HepG2 (cell line): ENCODE results near the gene TBC1D10B. TPM values are rescaled to one million over a fixed set of nuclear protein-coding genes. Genes with fewer than 3 reads are reported as not detected.

Experiments used
- AGO1 ChIP-seq: fragments of 200-400 bp; formaldehyde crosslinking; IDR thresholded peaks from 2 replicates; pipeline ENCODE4 v1.6.1; 2017; ENCODE audit warnings: mild to moderate bottlenecking, low read depth, low read length, moderate library complexity; ENCODE audit not compliant: poor library complexity, severe bottlenecking
- BORCS8-MEF2B ChIP-seq: sonication (generic); formaldehyde crosslinking; IDR thresholded peaks from 2 replicates; pipeline ENCODE4 v1.8.0; 2022; ENCODE audit warnings: mild to moderate bottlenecking, missing genetic modification reagents
- BRD4 ChIP-seq: sonication (generic); formaldehyde crosslinking; IDR thresholded peaks from 2 replicates; pipeline ENCODE4 v1.4.0; 2020; ENCODE audit warnings: missing genetic modification reagents
- CSRNP2 ChIP-seq: sonication (generic); formaldehyde crosslinking; conservative IDR thresholded peaks from 2 replicates; pipeline ENCODE4 v1.8.0; 2022; ENCODE audit warnings: low read depth, missing genetic modification reagents
- DMAP1 ChIP-seq: IDR thresholded peaks from 2 replicates; pipeline ENCODE4 v1.6.1; 2016
- DPF2 ChIP-seq: sonication (generic); formaldehyde crosslinking; IDR thresholded peaks from 2 replicates; pipeline ENCODE4 v1.4.0; 2020; ENCODE audit warnings: mild to moderate bottlenecking, low read depth, missing genetic modification reagents, borderline replicate concordance
- MLLT10 ChIP-seq: sonication (generic); formaldehyde crosslinking; IDR thresholded peaks from 2 replicates; pipeline ENCODE4 v1.4.0; 2020; ENCODE audit warnings: missing genetic modification reagents
- MXI1 ChIP-seq: IDR thresholded peaks from 3 replicates; pipeline ENCODE4 v1.6.1; 2012; ENCODE audit warnings: low read depth, low read length, inconsistent platforms, borderline replicate concordance
- PTBP1 ChIP-seq: fragments of 200-400 bp; formaldehyde crosslinking; IDR thresholded peaks from 2 replicates; pipeline ENCODE4 v1.6.1; 2018; ENCODE audit warnings: low read length, low read depth; ENCODE audit not compliant: poor library complexity, severe bottlenecking
- SIN3B ChIP-seq: fragments of 150-350 bp; IDR thresholded peaks from 2 replicates; pipeline ENCODE4 v1.6.1; 2014; ENCODE audit warnings: low read length
- TARDBP ChIP-seq: sonication (generic); formaldehyde crosslinking; IDR thresholded peaks from 2 replicates; pipeline ENCODE4 v1.8.0; 2022; ENCODE audit warnings: mild to moderate bottlenecking, missing genetic modification reagents
- ZBTB33 ChIP-seq: sonication (generic); formaldehyde crosslinking; IDR thresholded peaks from 2 replicates; pipeline ENCODE4 v1.4.0; 2020; ENCODE audit warnings: missing genetic modification reagents
- ZBTB46 ChIP-seq: sonication (generic); formaldehyde crosslinking; IDR thresholded peaks from 2 replicates; pipeline ENCODE4 v1.4.0; 2020; ENCODE audit warnings: mild to moderate bottlenecking, missing genetic modification reagents, borderline replicate concordance
- ZEB1 ChIP-seq: IDR thresholded peaks from 2 replicates; pipeline ENCODE4 v1.6.1; 2012; ENCODE audit warnings: mild to moderate bottlenecking, low read depth, inconsistent platforms; ENCODE audit not compliant: insufficient replicate concordance
- ZNF281 ChIP-seq: sonication (generic); formaldehyde crosslinking; IDR thresholded peaks from 2 replicates; pipeline ENCODE4 v1.4.0; 2020; ENCODE audit warnings: missing genetic modification reagents, borderline replicate concordance
- ZNF790 ChIP-seq: sonication (generic); formaldehyde crosslinking; IDR thresholded peaks from 2 replicates; pipeline ENCODE4 v1.8.0; 2022; ENCODE audit warnings: missing genetic modification reagents, mild to moderate bottlenecking, borderline replicate concordance
- ZSCAN30 ChIP-seq: sonication (generic); formaldehyde crosslinking; IDR thresholded peaks from 2 replicates; pipeline ENCODE4 v1.5.0; 2020; ENCODE audit warnings: mild to moderate bottlenecking, missing genetic modification reagents
- ZUFSP ChIP-seq: sonication (generic); formaldehyde crosslinking; IDR thresholded peaks from 2 replicates; pipeline ENCODE4 v1.9.0; 2021; ENCODE audit warnings: missing genetic modification reagents, mild to moderate bottlenecking, borderline replicate concordance
- polyA plus RNA-seq, 8 experiments: library from polyadenylated mRNA; depleted of rRNA in 3 of 8; stranded (reverse) in 7 of 8; unstranded in 1 of 8; fragments of >200 nt; fragmentation: Illumina TruSeq in 4 of 8; extraction: Trizol in 4 of 8; gene quantifications; 2 replicates each; pipeline versions ENCODE4 v1.2.1 to v1.2.3, GENCODE V29; 2011 to 2016; ENCODE audit warnings: low read depth in 4 of 8, missing spikeins in 1 of 8, mixed read lengths in 1 of 8; ENCODE audit not compliant: insufficient read depth in 1 of 8
- total RNA-seq, 5 experiments: library from RNA; depleted of rRNA; stranded (reverse); fragments of >200 nt; fragmentation: Illumina TruSeq; extraction: Trizol; gene quantifications; 2 replicates each; pipeline ENCODE4 v1.2.3, GENCODE V29; 2016; ENCODE audit warnings: low read depth in 1 of 5

TBC1D10B gene
- total and polyA plus RNA-seq, 2 of the 13 experiments (the other 11 are each of a cell fraction or from before 2014, with no cell fraction given), result 15.7 to 24.8 TPM

GRCh38 chr16:30378236-30379157, 8.2 kb upstream of the TBC1D10B start (continued):
- TF ChIP-seq ZBTB33 (CRISPR knock-in tag) (0 out of 2 replicates have a peak, but pooled peaks have one; percentile 36), ZUFSP (CRISPR knock-in tag) (no peak), MLLT10 (CRISPR knock-in tag) (no peak), ZSCAN30 (CRISPR knock-in tag) (no peak), SIN3B (no peak), ZNF281 (CRISPR knock-in tag) (no peak; the same call in 1 of the 2 replicates), ZNF790 (0 out of 2 replicates have a peak, but pooled peaks have one; percentile 86), DMAP1 (CRISPR knock-in tag) (peak; percentile 51; the same call in 1 of the 2 replicates), MXI1 (peak; percentile 52; the same call in 1 of the 3 replicates), ZBTB46 (CRISPR knock-in tag) (0 out of 2 replicates have a peak, but pooled peaks have one; percentile 57), TARDBP (CRISPR knock-in tag) (peak; percentile 74), CSRNP2 (no peak), BRD4 (CRISPR knock-in tag) (no peak; the same call in 1 of the 2 replicates), PTBP1 (peak; percentile 80), ZEB1 (peak; percentile 23), AGO1 (no peak), DPF2 (peak; percentile 43; the same call in 1 of the 2 replicates), BORCS8-MEF2B (CRISPR knock-in tag) (peak; percentile 84)
